Measurements from ENCODE around the gene TBC1D22A.
A peak's percentile ranks its signal among the peaks of the same experiment; 100 is the strongest.
"Not testable (repeated sequence)": the region's sequence is repeated elsewhere in the genome, so short reads cannot be mapped to it uniquely, and the experiment has no call there.

TBC1D22A gene

GRCh38 chr22:46762238-46763050 is at the start of gene TBC1D22A:
Gene TBC1D22A, plus strand, starts transcription at chr22:46762650. Its CDS starts 137 bp downstream, at chr22:46762787.
- peak; percentile 96 for DNase-seq

GRCh38 chr22:46714550-46714949 is 47.9 kb upstream of the TBC1D22A start:
- no peak for DNase-seq

- no peak for DNase-seq
Measured at GRCh38 chr22:46719921-46720320, 42.5 kb upstream of the TBC1D22A start.

- no peak for DNase-seq
Measured at GRCh38 chr22:46721501-46722085, 40.9 kb upstream of the TBC1D22A start.

GRCh38 chr22:46723882-46724281 is 38.6 kb upstream of the TBC1D22A start:
- DNase-seq, result no peak

GRCh38 chr22:46725096-46725495 is 37.4 kb upstream of the TBC1D22A start:
- DNase-seq, result no peak

- no peak for DNase-seq
Measured at GRCh38 chr22:46726066-46726985, 36.1 kb upstream of the TBC1D22A start.

- no peak for DNase-seq
Measured at GRCh38 chr22:46726986-46727317, 35.5 kb upstream of the TBC1D22A start.

- DNase-seq, result no peak
Measured at GRCh38 chr22:46727813-46728364, 34.6 kb upstream of the TBC1D22A start.

GRCh38 chr22:46728470-46728869 is 34.0 kb upstream of the TBC1D22A start:
- no peak for DNase-seq

- no peak for DNase-seq
Measured at GRCh38 chr22:46730568-46731245, 31.7 kb upstream of the TBC1D22A start.

- DNase-seq, result no peak
Measured at GRCh38 chr22:46731246-46732040, 31.0 kb upstream of the TBC1D22A start.

GRCh38 chr22:46732041-46732379 is 30.4 kb upstream of the TBC1D22A start:
- no peak for DNase-seq

- DNase-seq, result peak; percentile 28
Measured at GRCh38 chr22:46732513-46732912, 29.9 kb upstream of the TBC1D22A start.

GRCh38 chr22:46734213-46734722 is 28.2 kb upstream of the TBC1D22A start:
- DNase-seq, result not testable (repeated sequence)

GRCh38 chr22:46734830-46735453 is 27.5 kb upstream of the TBC1D22A start:
- peak; percentile 72 for DNase-seq

GRCh38 chr22:46735747-46736608 is 26.5 kb upstream of the TBC1D22A start:
- no peak for DNase-seq

GRCh38 chr22:46736705-46737104 is 25.7 kb upstream of the TBC1D22A start:
- no peak for DNase-seq

GRCh38 chr22:46737105-46737975 is 25.1 kb upstream of the TBC1D22A start:
- peak; percentile 56 for DNase-seq

All from inflammatory macrophage treated with lipopolysaccharide for 4 hours (primary cell).